GM18505 (cell line): ENCODE results near the gene TTF2.
"Not testable (repeated sequence)": the region's sequence is repeated elsewhere in the genome, so short reads cannot be mapped to it uniquely, and the experiment has no call there.

Experiments used
- ATAC-seq: cut with Tn5 transposase; IDR thresholded peaks from one replicate; pipeline ENCODE4 v1.9.1; 2021; ENCODE audit not compliant: unreplicated experiment
- POLR2A ChIP-seq: IDR thresholded peaks from 4 replicates; pipeline ENCODE4 v1.6.1; 2011; ENCODE audit warnings: borderline replicate concordance; ENCODE audit not compliant: insufficient read depth, insufficient read length; ENCODE audit errors: extremely low read depth

Gene TTF2

GRCh38 chr1:117147856-117148588 lies 87.9 kb downstream of the TTF2 start:
- no peak for ATAC-seq
- TF ChIP-seq POLR2A, result no peak

GRCh38 chr1:117150316-117150715 lies 90.2 kb downstream of the TTF2 start:
- TF ChIP-seq POLR2A, result no peak
- ATAC-seq, result no peak

DNA sequence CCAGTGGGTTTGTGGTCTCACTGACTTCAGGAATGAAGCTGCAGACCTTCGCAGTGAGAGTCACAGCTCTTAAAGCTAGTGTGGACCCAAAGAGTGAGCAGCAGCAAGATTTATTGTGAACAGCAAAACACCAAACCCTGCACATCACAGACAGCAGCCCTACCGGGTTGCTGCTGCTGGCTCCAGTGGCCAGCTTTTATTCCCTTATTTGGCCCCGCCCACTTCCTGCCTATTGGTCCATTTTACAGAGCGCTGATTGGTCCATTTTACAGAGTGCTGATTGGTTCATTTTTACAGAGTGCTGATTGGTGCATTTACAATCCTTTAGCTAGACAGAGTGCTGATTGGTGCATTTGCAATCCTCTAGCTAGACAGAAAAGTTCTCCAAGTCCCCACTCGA lies 91.2 kb downstream of the TTF2 start:
- ATAC-seq, result not testable (repeated sequence)
